ENCODE measurements around the gene SRBD1.
A peak's percentile ranks its signal among the peaks of the same experiment; 100 is the strongest.

GRCh38 chr2:45494275-45494977 lies 116.6 kb downstream of the SRBD1 start:
- TF ChIP-seq CTCF (IDR thresholded peaks at IDR 0.05) (peak; percentile 97), BHLHE40 (IDR thresholded peaks at IDR 0.05; ENCODE audit: low read depth, low read length) (no peak), REST (IDR thresholded peaks at IDR 0.05) (no peak), POLR2A (IDR thresholded peaks at IDR 0.05; ENCODE audit: low read length) (no peak)
- TF ChIP-seq, protein P1, sequence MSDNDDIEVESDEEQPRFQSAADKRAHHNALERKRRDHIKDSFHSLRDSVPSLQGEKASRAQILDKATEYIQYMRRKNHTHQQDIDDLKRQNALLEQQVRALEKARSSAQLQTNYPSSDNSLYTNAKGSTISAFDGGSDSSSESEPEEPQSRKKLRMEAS (IDR thresholded peaks at IDR 0.05), result no peak
- TF ChIP-seq, protein P2, sequence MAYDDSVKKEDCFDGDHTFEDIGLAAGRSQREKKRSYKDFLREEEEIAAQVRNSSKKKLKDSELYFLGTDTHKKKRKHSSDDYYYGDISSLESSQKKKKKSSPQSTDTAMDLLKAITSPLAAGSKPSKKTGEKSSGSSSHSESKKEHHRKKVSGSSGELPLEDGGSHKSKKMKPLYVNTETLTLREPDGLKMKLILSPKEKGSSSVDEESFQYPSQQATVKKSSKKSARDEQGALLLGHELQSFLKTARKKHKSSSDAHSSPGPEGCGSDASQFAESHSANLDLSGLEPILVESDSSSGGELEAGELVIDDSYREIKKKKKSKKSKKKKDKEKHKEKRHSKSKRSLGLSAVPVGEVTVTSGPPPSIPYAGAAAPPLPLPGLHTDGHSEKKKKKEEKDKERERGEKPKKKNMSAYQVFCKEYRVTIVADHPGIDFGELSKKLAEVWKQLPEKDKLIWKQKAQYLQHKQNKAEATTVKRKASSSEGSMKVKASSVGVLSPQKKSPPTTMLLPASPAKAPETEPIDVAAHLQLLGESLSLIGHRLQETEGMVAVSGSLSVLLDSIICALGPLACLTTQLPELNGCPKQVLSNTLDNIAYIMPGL (CRISPR knock-in tag; IDR thresholded peaks at IDR 0.05; ENCODE audit: borderline replicate concordance), result no peak
